GM12873 (cell line): ENCODE results near the gene TMPRSS6.

ENCODE experiments used
- CTCF ChIP-seq: IDR thresholded peaks from 2 replicates; pipeline ENCODE4 v1.5.1; 2012; ENCODE audit warnings: low read depth, mild to moderate bottlenecking, moderate library complexity, low read length, control low read depth; ENCODE audit not compliant: insufficient read depth; ENCODE audit errors: missing control alignments

The TMPRSS6 gene

GRCh38 chr22:37121887-37122591, 12.5 kb upstream of the TMPRSS6 start:
- peak; percentile 32 for TF ChIP-seq CTCF

- no peak for TF ChIP-seq CTCF
Measured at GRCh38 chr22:37120569-37121340, 11.2 kb upstream of the TMPRSS6 start.

- no peak for TF ChIP-seq CTCF
Measured at GRCh38 chr22:37119872-37120271, 10.4 kb upstream of the TMPRSS6 start.

GRCh38 chr22:37118083-37118482, 8.6 kb upstream of the TMPRSS6 start:
- TF ChIP-seq CTCF, result no peak

GRCh38 chr22:37117092-37117491, 7.6 kb upstream of the TMPRSS6 start:
- no peak for TF ChIP-seq CTCF

GRCh38 chr22:37115032-37115431, 5.5 kb upstream of the TMPRSS6 start:
- TF ChIP-seq CTCF, result no peak

- TF ChIP-seq CTCF, result no peak
Measured at GRCh38 chr22:37113757-37114156, 4.2 kb upstream of the TMPRSS6 start.
